ENCODE data around the gene ZNF780B.

DNA sequence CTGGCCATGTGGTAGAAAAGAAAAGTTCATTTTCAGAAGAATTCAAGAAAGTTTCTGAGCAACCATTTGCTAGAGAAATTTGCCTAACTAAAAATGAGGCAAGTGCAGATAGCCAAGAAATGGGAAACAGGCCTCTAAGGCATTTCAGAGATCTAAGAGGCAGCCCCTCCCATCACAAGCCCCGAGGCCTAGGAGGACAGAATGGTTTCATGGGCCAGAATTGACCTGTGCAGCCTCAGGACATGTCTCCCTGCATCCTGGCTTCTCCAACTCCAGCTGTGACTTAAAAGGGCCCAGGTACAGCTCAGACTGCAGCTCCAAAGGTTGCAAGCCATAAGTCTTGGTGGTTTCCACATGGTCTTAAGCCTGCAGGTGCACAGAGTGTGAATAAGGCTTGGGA lies 62.4 kb downstream of the ZNF780B start:
- TF ChIP-seq, protein P1, sequence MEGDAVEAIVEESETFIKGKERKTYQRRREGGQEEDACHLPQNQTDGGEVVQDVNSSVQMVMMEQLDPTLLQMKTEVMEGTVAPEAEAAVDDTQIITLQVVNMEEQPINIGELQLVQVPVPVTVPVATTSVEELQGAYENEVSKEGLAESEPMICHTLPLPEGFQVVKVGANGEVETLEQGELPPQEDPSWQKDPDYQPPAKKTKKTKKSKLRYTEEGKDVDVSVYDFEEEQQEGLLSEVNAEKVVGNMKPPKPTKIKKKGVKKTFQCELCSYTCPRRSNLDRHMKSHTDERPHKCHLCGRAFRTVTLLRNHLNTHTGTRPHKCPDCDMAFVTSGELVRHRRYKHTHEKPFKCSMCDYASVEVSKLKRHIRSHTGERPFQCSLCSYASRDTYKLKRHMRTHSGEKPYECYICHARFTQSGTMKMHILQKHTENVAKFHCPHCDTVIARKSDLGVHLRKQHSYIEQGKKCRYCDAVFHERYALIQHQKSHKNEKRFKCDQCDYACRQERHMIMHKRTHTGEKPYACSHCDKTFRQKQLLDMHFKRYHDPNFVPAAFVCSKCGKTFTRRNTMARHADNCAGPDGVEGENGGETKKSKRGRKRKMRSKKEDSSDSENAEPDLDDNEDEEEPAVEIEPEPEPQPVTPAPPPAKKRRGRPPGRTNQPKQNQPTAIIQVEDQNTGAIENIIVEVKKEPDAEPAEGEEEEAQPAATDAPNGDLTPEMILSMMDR (IDR thresholded peaks at IDR 0.05): no peak
- TF ChIP-seq POLR2A (IDR thresholded peaks at IDR 0.05): no peak
